H1 (cell line): ENCODE results near the gene GJB6. TPM values are rescaled to one million over a fixed set of nuclear protein-coding genes. Genes with fewer than 3 reads are reported as not detected.

ENCODE experiments used
- CTCF ChIA-PET: fragments of 300-600 bp; sonication (Branson Sonifier 250); formaldehyde crosslinking; loops from one replicate; lab custom pipeline; 2021; ENCODE audit not compliant: partially characterized antibody; lab: Charles Lee
- POLR2A ChIA-PET: fragments of 300-600 bp; sonication (Branson Sonifier 250); formaldehyde crosslinking; loops from one replicate; lab custom pipeline; 2021; ENCODE audit warnings: inconsistent platforms; ENCODE audit not compliant: partially characterized antibody; lab: Charles Lee
- DNase-seq, 2 experiments: peaks; one replicate each; pipeline versions ENCODE4 v3.0.0 to v3.0.0-alpha.2; 2010 to 2022; ENCODE audit warnings: low spot score in 2 of 2, low read depth in 1 of 2, mixed read lengths in 1 of 2
- FAIRE-seq: peaks from 2 replicates; lab custom pipeline; 2011; peaks lifted over from hg19 to GRCh38; lab: Jason Lieb, UNC
- H2AFZ ChIP-seq: 2 replicates; pipeline ENCODE4 v1.8.1; 2012; ENCODE audit warnings: low read length, inconsistent platforms
- H2AK5ac ChIP-seq: 2 replicates; pipeline ENCODE4 v1.6.1; 2013; ENCODE audit warnings: low read depth, low read length
- H2BK120ac ChIP-seq: replicated peaks from 2 replicates; pipeline ENCODE3; 2013; ENCODE audit warnings: low read depth, low read length, inconsistent platforms
- H2BK12ac ChIP-seq: 2 replicates; pipeline ENCODE4 v1.6.1; 2013; ENCODE audit warnings: low read depth, low read length
- H2BK15ac ChIP-seq: 2 replicates; pipeline ENCODE4 v1.6.1; 2013; ENCODE audit warnings: low read length
- H2BK20ac ChIP-seq: 2 replicates; pipeline ENCODE4 v1.6.1; 2013; ENCODE audit warnings: low read length
- H2BK5ac ChIP-seq: 2 replicates; pipeline ENCODE4 v1.6.1; 2013; ENCODE audit warnings: low read depth, low read length
- H3K14ac ChIP-seq: 2 replicates; pipeline ENCODE4 v1.6.1; 2013; ENCODE audit warnings: inconsistent platforms; ENCODE audit not compliant: insufficient read length
- H3K18ac ChIP-seq: 2 replicates; pipeline ENCODE4 v1.6.1; 2013; ENCODE audit warnings: low read length; ENCODE audit errors: extremely low read depth
- H3K23ac ChIP-seq: 2 replicates; pipeline ENCODE4 v1.6.1; 2013; ENCODE audit warnings: inconsistent platforms; ENCODE audit not compliant: insufficient read length
- H3K23me2 ChIP-seq: 2 replicates; pipeline ENCODE4 v1.6.1; 2013; ENCODE audit warnings: low read depth, low read length
- H3K27ac ChIP-seq: 2 replicates; pipeline ENCODE4 v1.6.1; 2011; ENCODE audit warnings: low read depth, low read length, inconsistent platforms
- H3K27me3 ChIP-seq, 4 experiments: replicated peaks in 1 of 4; 1 replicate in 1 of 4; 2 replicates in 3 of 4; pipeline versions ENCODE4 v1.6.1 to v1.8.1; 2011 to 2013; ENCODE audit warnings: low read length in 3 of 4, mild to moderate bottlenecking in 3 of 4, inconsistent platforms in 2 of 4, mixed read lengths in 2 of 4, moderate library complexity in 1 of 4; ENCODE audit not compliant: control insufficient read depth in 3 of 4, insufficient read depth in 3 of 4; ENCODE audit errors: extremely low read depth in 1 of 4
- H3K36me3 ChIP-seq, 4 experiments: 2 replicates each; pipeline versions ENCODE4 v1.6.1 to v1.8.1; 2011 to 2013; ENCODE audit warnings: mild to moderate bottlenecking in 4 of 4, low read length in 3 of 4, moderate library complexity in 2 of 4, control low read depth in 1 of 4, inconsistent platforms in 1 of 4; ENCODE audit not compliant: insufficient read depth in 4 of 4, control insufficient read depth in 2 of 4
- H3K4ac ChIP-seq: replicated peaks from 2 replicates; pipeline ENCODE3; 2013; ENCODE audit warnings: low read length, low read depth, mixed read lengths, inconsistent platforms; ENCODE audit not compliant: insufficient read length
- H3K4me1 ChIP-seq, 4 experiments: replicated peaks in 1 of 4; 1 replicate in 1 of 4; 2 replicates in 3 of 4; pipeline versions ENCODE4 v1.6.1 to v1.8.1; 2011 to 2013; ENCODE audit warnings: low read length in 3 of 4, inconsistent platforms in 2 of 4, mixed read lengths in 1 of 4; ENCODE audit not compliant: insufficient read depth in 4 of 4, control insufficient read depth in 3 of 4
- H3K4me2 ChIP-seq, 2 experiments: 2 replicates each; pipeline versions ENCODE4 v1.6.1 to v1.8.1; 2011 to 2013; ENCODE audit warnings: low read depth in 2 of 2, low read length in 2 of 2, control low read depth in 1 of 2, inconsistent platforms in 1 of 2, mild to moderate bottlenecking in 1 of 2; ENCODE audit not compliant: insufficient read depth in 1 of 2
- H3K4me3 ChIP-seq, 4 experiments: fragments of 200-600, 300-600 bp in 1 of 4; sonication (generic), shearing (Covaris generic), sonication (Bioruptor Twin) in 1 of 4; 2 replicates each; pipeline versions ENCODE4 v1.5.1 to v1.8.1; 2011 to 2016; ENCODE audit warnings: low read length in 4 of 4, low read depth in 3 of 4, control low read depth in 2 of 4, inconsistent platforms in 2 of 4, mild to moderate bottlenecking in 2 of 4, mixed read lengths in 1 of 4, moderate library complexity in 1 of 4; ENCODE audit not compliant: insufficient read depth in 2 of 4; ENCODE audit errors: extremely low read depth in 1 of 4
- H3K56ac ChIP-seq: replicated peaks from 2 replicates; pipeline ENCODE3; 2013; ENCODE audit warnings: low read depth, mild to moderate bottlenecking, mixed read lengths, low read length, inconsistent platforms; ENCODE audit not compliant: insufficient read length
- H3K79me1 ChIP-seq: 2 replicates; pipeline ENCODE4 v1.6.1; 2013; ENCODE audit warnings: low read depth, low read length, control low read depth
- H3K79me2 ChIP-seq, 2 experiments: 2 replicates each; pipeline versions ENCODE4 v1.6.1 to v1.8.1; 2012 to 2013; ENCODE audit warnings: low read length in 2 of 2, mild to moderate bottlenecking in 2 of 2, inconsistent platforms in 1 of 2; ENCODE audit not compliant: insufficient read depth in 2 of 2, control insufficient read depth in 1 of 2
- H3K9ac ChIP-seq, 4 experiments: replicated peaks in 1 of 4; 1 replicate in 1 of 4; 2 replicates in 3 of 4; pipeline versions ENCODE4 v1.6.1 to v1.8.1; 2011 to 2013; ENCODE audit warnings: low read depth in 3 of 4, low read length in 3 of 4, control low read depth in 2 of 4, mild to moderate bottlenecking in 2 of 4, moderate library complexity in 2 of 4, inconsistent platforms in 1 of 4; ENCODE audit errors: extremely low read depth in 1 of 4
- H3K9me3 ChIP-seq, 2 experiments: 2 replicates each; pipeline versions ENCODE4 v1.6.1 to v1.8.1; 2012 to 2013; ENCODE audit warnings: mild to moderate bottlenecking in 2 of 2, moderate library complexity in 2 of 2, control low read depth in 1 of 2, inconsistent platforms in 1 of 2, low read depth in 1 of 2, low read length in 1 of 2, mixed read lengths in 1 of 2; ENCODE audit not compliant: insufficient read depth in 2 of 2
- H4K20me1 ChIP-seq, 2 experiments: replicated peaks in 1 of 2; 2 replicates each; pipeline versions ENCODE3 to v1.8.1; 2011 to 2013; ENCODE audit warnings: inconsistent platforms in 2 of 2, low read length in 2 of 2, mild to moderate bottlenecking in 1 of 2; ENCODE audit not compliant: insufficient read depth in 2 of 2, control insufficient read depth in 1 of 2
- H4K5ac ChIP-seq: 2 replicates; pipeline ENCODE4 v1.6.1; 2013; ENCODE audit warnings: low read length, low read depth, mixed read lengths, inconsistent platforms; ENCODE audit not compliant: insufficient read length
- H4K8ac ChIP-seq: 2 replicates; pipeline ENCODE4 v1.8.0; 2013; ENCODE audit warnings: mild to moderate bottlenecking, moderate library complexity, low read length, inconsistent platforms; ENCODE audit not compliant: insufficient read depth; ENCODE audit errors: extremely low read depth
- H4K91ac ChIP-seq: replicated peaks from 2 replicates; pipeline ENCODE3; 2013; ENCODE audit warnings: low read length, mixed read lengths, inconsistent platforms; ENCODE audit not compliant: insufficient read length
- BCL11A ChIP-seq, 2 experiments: IDR thresholded peaks; one replicate each; pipeline ENCODE4 v1.6.1; 2011; ENCODE audit warnings: low read depth in 2 of 2, low read length in 2 of 2, mild to moderate bottlenecking in 2 of 2
- WGBS, 2 experiments: shearing (Covaris generic) in 1 of 2; methylation state at CpG; one replicate each; pipeline versions ENCODE4 v1.1.6 to v1.1.7; 2013 to 2015; ENCODE audit warnings: low lambda C conversion rate in 2 of 2, mixed read lengths in 2 of 2, inconsistent platforms in 1 of 2, low coverage in 1 of 2, missing lambda C conversion rate in 1 of 2; ENCODE audit not compliant: insufficient replicate concordance in 2 of 2, insufficient coverage in 1 of 2, insufficient read length in 1 of 2; ENCODE audit errors: extremely low coverage in 1 of 2, missing lambda C conversion rate in 1 of 2; 5-methylcytosine and 5-hydroxymethylcytosine counted together
- polyA plus RNA-seq, 7 experiments: library from polyadenylated mRNA; depleted of rRNA in 3 of 7; stranded (reverse) in 5 of 7; unstranded in 2 of 7; fragments of >200 nt in 5 of 7; fragments of 200-250 nt in 2 of 7; gene quantifications; 1 replicate in 5 of 7; 2 replicates in 1 of 7; 4 replicates in 1 of 7; pipeline versions ENCODE4 v1.2.1 to v1.2.3, GENCODE V29; 2011 to 2013; ENCODE audit warnings: missing spikeins in 2 of 7, mixed read lengths in 2 of 7
- total RNA-seq: library from RNA; stranded (reverse); fragmentation: NEBNext Ultra II Directional; extraction: Animal tissue kit (Norgen Biotek cat#: 25700); gene quantifications from 2 replicates; pipeline ENCODE4 v1.2.1, GENCODE V29; 2021

The GJB6 gene
- total and polyA plus RNA-seq, 2 of the 8 experiments (the other 6 are each of a cell fraction or from before 2014, with no cell fraction given): not detected

- H3K4me2 ChIP-seq: no peak overlapping the region
- H2BK120ac ChIP-seq: no peak overlapping the region
- H2BK15ac ChIP-seq: no peak overlapping the region
- no peaks in the 10 kb centered on the region for H3K79me2 ChIP-seq
- no peak for DNase-seq
- 85% methylated on average over 14 of the region's 14 CpGs; no CpG with 5 or more reads in 1 of the 2 experiments for WGBS, 2 experiments
- no peak overlapping the region for H2BK12ac ChIP-seq
- no peak overlapping the region for H3K18ac ChIP-seq
- H4K91ac ChIP-seq: no peak overlapping the region
- H3K36me3 ChIP-seq: no peaks in the 10 kb centered on the region
- H4K8ac ChIP-seq: no peak overlapping the region
- H3K4me3 ChIP-seq: no peak overlapping the region
- no peak overlapping the region for H2BK5ac ChIP-seq
- H3K23ac ChIP-seq: no peak overlapping the region
- H3K9me3 ChIP-seq: no peaks in the 10 kb centered on the region
- no peak overlapping the region for H4K5ac ChIP-seq
- H4K20me1 ChIP-seq: no peaks in the 10 kb centered on the region
- H3K56ac ChIP-seq: no peak overlapping the region
- H3K4ac ChIP-seq: no peak overlapping the region
- H3K27me3 ChIP-seq: no peaks in the 10 kb centered on the region
- H3K79me1 ChIP-seq: no peaks in the 10 kb centered on the region
- H3K27ac ChIP-seq: no peak overlapping the region
- CTCF ChIA-PET: interaction anchor here (0.7 kb wide), 1 partner anchor 40 kb away, joined by 3 read pairs; no protein-coding TSS in a partner anchor
- no peak for TF ChIP-seq BCL11A (IDR thresholded peaks at IDR 0.05; ENCODE audit: low read depth in 2 of 2, low read length in 2 of 2)
- TF ChIP-seq, all 59 proteins: peak for 0
- Histone ChIP-seq H2BK20ac (no peak overlapping the region), H2AK5ac (no peak overlapping the region), H3K4me1 (no peaks in the 10 kb centered on the region), H3K23me2 (no peaks in the 10 kb centered on the region), H3K14ac (no peak overlapping the region), H3K9ac (no peak overlapping the region), H2AFZ (no peak overlapping the region)
- POLR2A ChIA-PET: no interaction called here
- FAIRE-seq: no peak
Observed at GRCh38 chr13:20247403-20247802, 15.3 kb upstream of the GJB6 start.
